HG03064 (cell line): ENCODE results near the gene IFNE.

Source experiments
- ATAC-seq: cut with Tn5 transposase; IDR thresholded peaks from one replicate; pipeline ENCODE4 v1.9.1; 2021; ENCODE audit warnings: low read depth; ENCODE audit not compliant: unreplicated experiment

The IFNE gene

GRCh38 chr9:21432672-21433425 is 49.3 kb downstream of the IFNE start:
- peak; percentile 68 for ATAC-seq
